ENCODE data around the gene MORN1. TPM values are rescaled to one million over a fixed set of nuclear protein-coding genes. Genes with fewer than 3 reads are reported as not detected.

MORN1 gene
- total and polyA plus RNA-seq, 2 experiments from 2014 or later = 4.8 to 11.1 TPM

DNA sequence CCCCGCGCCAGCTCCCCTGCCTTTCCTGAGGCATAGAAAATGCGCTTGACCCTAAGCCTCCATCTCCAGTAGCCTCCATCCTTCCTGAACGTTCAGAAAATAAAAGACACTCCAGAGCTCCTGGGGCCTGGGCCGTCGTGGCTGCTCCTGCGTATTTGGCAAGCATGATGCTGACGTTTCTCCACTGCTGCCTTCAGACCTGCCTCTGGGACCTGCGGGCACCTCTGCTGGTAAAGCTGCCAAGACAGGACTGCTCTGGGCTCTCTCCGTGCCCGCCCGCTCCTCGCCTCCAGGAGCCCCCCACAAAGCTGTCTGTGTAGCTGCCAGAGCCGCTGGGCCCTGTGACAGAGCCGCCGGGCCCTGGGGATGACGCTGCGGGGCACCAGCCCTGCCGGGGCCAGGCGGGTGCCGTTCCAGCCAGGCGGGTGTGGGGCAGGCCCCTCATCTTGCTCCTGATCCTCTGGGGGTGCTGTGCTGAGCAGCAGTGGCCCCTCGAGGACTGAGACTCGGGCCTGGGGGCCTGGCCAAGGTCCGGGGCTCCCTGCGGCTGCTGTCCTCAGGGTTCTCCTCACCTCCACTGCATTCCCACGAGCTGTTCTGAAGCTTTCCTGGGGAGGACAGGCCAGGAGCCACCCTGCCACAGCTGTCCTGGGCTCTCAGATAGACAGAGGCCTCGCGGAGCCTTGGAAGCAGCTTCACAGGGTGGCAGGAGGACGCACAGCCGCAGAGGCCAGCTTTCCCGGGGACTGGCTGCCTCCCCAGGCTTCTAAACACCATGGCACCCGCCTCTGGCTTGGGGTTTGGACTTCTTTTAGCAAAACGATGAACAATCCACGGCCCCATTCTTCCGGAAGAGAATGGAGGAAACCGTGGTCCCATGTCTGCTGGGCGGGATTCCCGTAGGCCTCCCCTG lies 48.1 kb downstream of the MORN1 start:
- Mint-ChIP-seq H3K27ac (no peak overlapping the region), H3K4me3 (no peak overlapping the region), H3K36me3 (ENCODE audit: low read depth) (no peaks in the 10 kb centered on the region), H3K27me3 (ENCODE audit: insufficient read depth, low read depth, poor library complexity) (peaks cover 9% of the 10 kb centered on the region), H3K9me3 (no peaks in the 10 kb centered on the region; the same call in 2 of the 3 replicates), H3K4me1 (peaks cover 5% of the 10 kb centered on the region; the same call in 1 of the 3 replicates)
- Histone ChIP-seq H3K4me2 (no peak overlapping the region), H3K79me2 (replicated peaks; ENCODE audit: insufficient read depth) (no peaks in the 10 kb centered on the region), H3K4me3 (no peak overlapping the region), H3K36me3 (ENCODE audit: insufficient read depth) (no peaks in the 10 kb centered on the region), H3F3A (replicated peaks; ENCODE audit: low read depth) (no peaks in the 10 kb centered on the region), H3K27ac (ENCODE audit: low read depth) (no peak overlapping the region), H2AFZ (no peak overlapping the region), H3K4me1 (ENCODE audit: insufficient read depth) (no peaks in the 10 kb centered on the region), H3K9me2 (ENCODE audit: insufficient read depth) (no peaks in the 10 kb centered on the region), H4K20me1 (replicated peaks; ENCODE audit: insufficient read depth) (no peaks in the 10 kb centered on the region), H3K27me3 (ENCODE audit: insufficient read depth) (no peaks in the 10 kb centered on the region)
- DNase-seq (ENCODE audit: low spot score) = no peak
- ATAC-seq = no peak
- TF ChIP-seq JUNB (IDR thresholded peaks at IDR 0.05; ENCODE audit: unreplicated experiment) (no peak), NANOG (IDR thresholded peaks at IDR 0.05; ENCODE audit: borderline replicate concordance) (no peak), ETS1 (IDR thresholded peaks at IDR 0.05) (no peak), CREB1 (CRISPR knock-in tag; IDR thresholded peaks at IDR 0.05; ENCODE audit: low read depth) (no peak), ZNF114 (CRISPR knock-in tag; IDR thresholded peaks at IDR 0.05) (no peak), ZNF331 (CRISPR knock-in tag; IDR thresholded peaks at IDR 0.05; ENCODE audit: low read depth) (no peak), REST (IDR thresholded peaks at IDR 0.05; ENCODE audit: unreplicated experiment) (no peak)
- TF ChIP-seq, protein P1, sequence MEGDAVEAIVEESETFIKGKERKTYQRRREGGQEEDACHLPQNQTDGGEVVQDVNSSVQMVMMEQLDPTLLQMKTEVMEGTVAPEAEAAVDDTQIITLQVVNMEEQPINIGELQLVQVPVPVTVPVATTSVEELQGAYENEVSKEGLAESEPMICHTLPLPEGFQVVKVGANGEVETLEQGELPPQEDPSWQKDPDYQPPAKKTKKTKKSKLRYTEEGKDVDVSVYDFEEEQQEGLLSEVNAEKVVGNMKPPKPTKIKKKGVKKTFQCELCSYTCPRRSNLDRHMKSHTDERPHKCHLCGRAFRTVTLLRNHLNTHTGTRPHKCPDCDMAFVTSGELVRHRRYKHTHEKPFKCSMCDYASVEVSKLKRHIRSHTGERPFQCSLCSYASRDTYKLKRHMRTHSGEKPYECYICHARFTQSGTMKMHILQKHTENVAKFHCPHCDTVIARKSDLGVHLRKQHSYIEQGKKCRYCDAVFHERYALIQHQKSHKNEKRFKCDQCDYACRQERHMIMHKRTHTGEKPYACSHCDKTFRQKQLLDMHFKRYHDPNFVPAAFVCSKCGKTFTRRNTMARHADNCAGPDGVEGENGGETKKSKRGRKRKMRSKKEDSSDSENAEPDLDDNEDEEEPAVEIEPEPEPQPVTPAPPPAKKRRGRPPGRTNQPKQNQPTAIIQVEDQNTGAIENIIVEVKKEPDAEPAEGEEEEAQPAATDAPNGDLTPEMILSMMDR (conservative IDR thresholded peaks at IDR 0.05; ENCODE audit: low read depth in 2 of 2) = no peak
- TF ChIP-seq, protein P2, sequence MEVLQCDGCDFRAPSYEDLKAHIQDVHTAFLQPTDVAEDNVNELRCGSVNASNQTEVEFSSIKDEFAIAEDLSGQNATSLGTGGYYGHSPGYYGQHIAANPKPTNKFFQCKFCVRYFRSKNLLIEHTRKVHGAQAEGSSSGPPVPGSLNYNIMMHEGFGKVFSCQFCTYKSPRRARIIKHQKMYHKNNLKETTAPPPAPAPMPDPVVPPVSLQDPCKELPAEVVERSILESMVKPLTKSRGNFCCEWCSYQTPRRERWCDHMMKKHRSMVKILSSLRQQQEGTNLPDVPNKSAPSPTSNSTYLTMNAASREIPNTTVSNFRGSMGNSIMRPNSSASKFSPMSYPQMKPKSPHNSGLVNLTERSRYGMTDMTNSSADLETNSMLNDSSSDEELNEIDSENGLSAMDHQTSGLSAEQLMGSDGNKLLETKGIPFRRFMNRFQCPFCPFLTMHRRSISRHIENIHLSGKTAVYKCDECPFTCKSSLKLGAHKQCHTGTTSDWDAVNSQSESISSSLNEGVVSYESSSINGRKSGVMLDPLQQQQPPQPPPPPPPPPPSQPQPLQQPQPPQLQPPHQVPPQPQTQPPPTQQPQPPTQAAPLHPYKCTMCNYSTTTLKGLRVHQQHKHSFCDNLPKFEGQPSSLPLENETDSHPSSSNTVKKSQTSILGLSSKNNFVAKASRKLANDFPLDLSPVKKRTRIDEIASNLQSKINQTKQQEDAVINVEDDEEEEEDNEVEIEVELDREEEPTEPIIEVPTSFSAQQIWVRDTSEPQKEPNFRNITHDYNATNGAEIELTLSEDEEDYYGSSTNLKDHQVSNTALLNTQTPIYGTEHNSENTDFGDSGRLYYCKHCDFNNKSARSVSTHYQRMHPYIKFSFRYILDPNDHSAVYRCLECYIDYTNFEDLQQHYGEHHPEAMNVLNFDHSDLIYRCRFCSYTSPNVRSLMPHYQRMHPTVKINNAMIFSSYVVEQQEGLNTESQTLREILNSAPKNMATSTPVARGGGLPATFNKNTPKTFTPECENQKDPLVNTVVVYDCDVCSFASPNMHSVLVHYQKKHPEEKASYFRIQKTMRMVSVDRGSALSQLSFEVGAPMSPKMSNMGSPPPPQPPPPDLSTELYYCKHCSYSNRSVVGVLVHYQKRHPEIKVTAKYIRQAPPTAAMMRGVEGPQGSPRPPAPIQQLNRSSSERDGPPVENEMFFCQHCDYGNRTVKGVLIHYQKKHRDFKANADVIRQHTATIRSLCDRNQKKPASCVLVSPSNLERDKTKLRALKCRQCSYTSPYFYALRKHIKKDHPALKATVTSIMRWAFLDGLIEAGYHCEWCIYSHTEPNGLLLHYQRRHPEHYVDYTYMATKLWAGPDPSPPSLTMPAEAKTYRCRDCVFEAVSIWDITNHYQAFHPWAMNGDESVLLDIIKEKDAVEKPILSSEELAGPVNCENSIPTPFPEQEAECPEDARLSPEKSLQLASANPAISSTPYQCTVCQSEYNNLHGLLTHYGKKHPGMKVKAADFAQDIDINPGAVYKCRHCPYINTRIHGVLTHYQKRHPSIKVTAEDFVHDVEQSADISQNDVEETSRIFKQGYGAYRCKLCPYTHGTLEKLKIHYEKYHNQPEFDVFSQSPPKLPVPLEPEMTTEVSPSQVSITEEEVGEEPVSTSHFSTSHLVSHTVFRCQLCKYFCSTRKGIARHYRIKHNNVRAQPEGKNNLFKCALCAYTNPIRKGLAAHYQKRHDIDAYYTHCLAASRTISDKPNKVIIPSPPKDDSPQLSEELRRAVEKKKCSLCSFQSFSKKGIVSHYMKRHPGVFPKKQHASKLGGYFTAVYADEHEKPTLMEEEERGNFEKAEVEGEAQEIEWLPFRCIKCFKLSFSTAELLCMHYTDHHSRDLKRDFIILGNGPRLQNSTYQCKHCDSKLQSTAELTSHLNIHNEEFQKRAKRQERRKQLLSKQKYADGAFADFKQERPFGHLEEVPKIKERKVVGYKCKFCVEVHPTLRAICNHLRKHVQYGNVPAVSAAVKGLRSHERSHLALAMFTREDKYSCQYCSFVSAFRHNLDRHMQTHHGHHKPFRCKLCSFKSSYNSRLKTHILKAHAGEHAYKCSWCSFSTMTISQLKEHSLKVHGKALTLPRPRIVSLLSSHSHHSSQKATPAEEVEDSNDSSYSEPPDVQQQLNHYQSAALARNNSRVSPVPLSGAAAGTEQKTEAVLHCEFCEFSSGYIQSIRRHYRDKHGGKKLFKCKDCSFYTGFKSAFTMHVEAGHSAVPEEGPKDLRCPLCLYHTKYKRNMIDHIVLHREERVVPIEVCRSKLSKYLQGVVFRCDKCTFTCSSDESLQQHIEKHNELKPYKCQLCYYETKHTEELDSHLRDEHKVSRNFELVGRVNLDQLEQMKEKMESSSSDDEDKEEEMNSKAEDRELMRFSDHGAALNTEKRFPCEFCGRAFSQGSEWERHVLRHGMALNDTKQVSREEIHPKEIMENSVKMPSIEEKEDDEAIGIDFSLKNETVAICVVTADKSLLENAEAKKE (CRISPR knock-in tag; IDR thresholded peaks at IDR 0.05) = no peak

Measured in GM23338 (cell line).